Heart right ventricle (tissue), 16 donors: ENCODE data around the gene PGLYRP3. TPM values are rescaled to one million over a fixed set of nuclear protein-coding genes. Genes with fewer than 3 reads are reported as not detected.

Experiments
- ATAC-seq, 8 donors: fragments of 200-7000 bp; cut with Tn5 transposase; one replicate each; pipeline ENCODE4 v1.9.1; 2020; ENCODE audit warnings: mild to moderate bottlenecking in 8 of 8, moderate library complexity in 8 of 8, moderate number of reproducible peaks in 1 of 8
- DNase-seq, 2 donors: peaks; one replicate each; pipeline ENCODE4 v3.0.0-alpha.2; 2020
- H3K27ac ChIP-seq, 10 donors: fragments of 200-600 bp; sonication (generic) in 2 of 10; one replicate each; pipeline versions ENCODE4 v1.5.0 to v1.8.0; 2020 to 2022; ENCODE audit warnings: mild to moderate bottlenecking in 3 of 10
- H3K27me3 ChIP-seq, 7 donors: fragments of 200-600 bp; one replicate each; pipeline ENCODE4 v1.8.0; 2021 to 2022; ENCODE audit warnings: mild to moderate bottlenecking in 2 of 7
- H3K36me3 ChIP-seq, 9 donors: fragments of 200-600 bp; sonication (generic) in 1 of 9; one replicate each; pipeline versions ENCODE4 v1.5.0 to v1.8.0; 2020 to 2022; ENCODE audit warnings: mild to moderate bottlenecking in 2 of 9
- H3K4me1 ChIP-seq, 9 donors: fragments of 200-600 bp; sonication (generic) in 1 of 9; one replicate each; pipeline versions ENCODE4 v1.5.0 to v1.8.0; 2020 to 2022; ENCODE audit warnings: mild to moderate bottlenecking in 4 of 9
- H3K4me3 ChIP-seq, 10 donors: fragments of 200-600 bp; sonication (generic) in 2 of 10; one replicate each; pipeline versions ENCODE4 v1.5.0 to v1.8.0; 2020 to 2022; ENCODE audit warnings: mild to moderate bottlenecking in 7 of 10, moderate library complexity in 2 of 10
- H3K9me3 ChIP-seq, 11 donors: fragments of 200-600 bp in 10 of 11; sonication (generic) in 2 of 11; one replicate each; pipeline versions ENCODE4 v1.5.0 to v1.8.0; 2013 to 2022; ENCODE audit warnings: mild to moderate bottlenecking in 2 of 11, control low read depth in 1 of 11, moderate library complexity in 1 of 11
- WGBS, 2 donors: extraction: QIAGEN DNeasy Blood & Tissue Kit; methylation state at CpG; one replicate each; pipeline ENCODE4 v1.1.7; 2013; ENCODE audit warnings: inconsistent platforms in 1 of 2; 5-methylcytosine and 5-hydroxymethylcytosine counted together
- intact Hi-C, 10 donors: fragments of 100-400 bp; cut with DNase I; formaldehyde crosslinking; loops; one replicate each; pipeline versions ENCODE4 v1.11.1 to v1.14.2; 2022
- polyA plus RNA-seq, 2 donors: library from polyadenylated mRNA; stranded (reverse); fragments of 200-250 nt; gene quantifications; one replicate each; pipeline ENCODE4 v1.2.3, GENCODE V29; 2013
- total RNA-seq, 10 donors: library from RNA; stranded (reverse); fragmentation: NEBNext Ultra II Directional in 3 of 10; extraction: Animal tissue kit (Norgen Biotek cat#: 25700) in 3 of 10; gene quantifications; one replicate each; pipeline versions ENCODE4 v1.2.1 to v1.2.4, GENCODE V29; 2021 to 2023
- TF ChIP-seq, protein P1 (sequence below), 9 donors: fragments of 200-600 bp; sonication (generic) in 2 of 9; IDR thresholded peaks; one replicate each; pipeline versions ENCODE4 v1.5.0 to v1.8.0; 2021 to 2022; ENCODE audit warnings: antibody characterized with exemption in 9 of 9, mild to moderate bottlenecking in 5 of 9, moderate library complexity in 1 of 9
- donor health status: Arrhythmogenic right ventricular cardiomyopathy.
- donor health status: ischemic (EF 13 %, LVEDD 7.1; RV severe dilation, severe dysfunction).
- donor health status: healthy with polysubstance abuse.
- donor health status: DM: no; HTN: yes; CAD: no.
- donor health status: DM: no; HTN: no; CAD: no.
- donor health status: ischemic (EF 25% LVEDD 6.9; RV normal size, moderate dysfunction).
- donor health status: ischemic (EF 25% LVEDD 5.7; RV mildly dilated, moderate dysfunction).
- donor health status: healthy.
- donor health status: DM: yes; HTN: yes; CAD: no.
- donor health status: Ischemic cardiomyopathy.
- donor health status: ischemic (EF 35%, LVEDD 5.7; RV mildly dilated, moderate dysfunction).
- donor health status: nonischemic (EF 11% LVEDD 7.7; RV severe dilation, severe dysfunction).
- donor health status: DM: yes; HTN: yes; CAD: no.
- donor health status: PGD.
- donor health status: ischemic (EF 29% LVEDD 5.4; RV normal size, mild dysfunction).
- donor health status: nonischemic (EF 23%, LVEDD 6.1; RV moderate dilation, normal function).

PGLYRP3 gene
- total and polyA plus RNA-seq, 12 donors: not detected

DNA sequence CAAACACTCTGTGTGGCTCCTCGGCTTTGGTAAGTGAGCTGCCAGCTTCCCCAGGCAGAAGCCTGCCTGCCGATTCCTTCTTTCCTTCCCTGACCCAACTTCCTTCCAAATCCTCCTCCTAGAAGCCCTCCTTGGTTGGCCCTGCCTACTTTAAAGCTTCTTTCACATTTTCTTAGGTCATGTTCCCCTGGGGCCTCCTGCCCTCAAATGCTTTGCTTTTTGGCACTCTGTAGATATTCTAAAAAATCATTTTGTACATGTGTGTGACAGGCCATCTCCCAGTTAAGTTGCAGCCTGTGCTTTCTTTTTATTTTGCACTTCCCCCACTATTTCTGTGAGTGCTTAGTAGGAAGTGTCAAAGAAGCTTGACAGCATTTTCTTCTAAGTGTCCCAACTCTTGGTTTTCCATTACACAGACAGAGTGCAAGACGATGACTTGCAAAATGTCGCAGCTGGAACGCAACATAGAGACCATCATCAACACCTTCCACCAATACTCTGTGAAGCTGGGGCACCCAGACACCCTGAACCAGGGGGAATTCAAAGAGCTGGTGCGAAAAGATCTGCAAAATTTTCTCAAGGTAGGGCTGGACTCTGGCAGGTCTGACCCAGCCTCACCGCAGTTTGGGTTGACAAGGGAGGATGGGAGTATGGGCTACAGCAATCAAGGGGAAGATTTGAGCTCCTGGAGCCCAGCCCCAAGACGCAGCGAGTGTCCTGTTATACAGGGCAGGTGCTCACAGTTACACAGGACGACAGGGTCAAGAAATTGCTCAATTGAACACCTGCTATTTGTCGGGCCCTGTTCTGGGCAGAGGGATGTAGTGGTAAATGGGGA is 45.3 kb upstream of the PGLYRP3 start, which contains the start of gene S100A9:
TSS of gene S100A9 (plus strand) at position 2 of the 838 bp plus-strand sequence. CDS start at position 432, 430 bp downstream.
- peak within 1 kb of the TSS in 3 of 10 donors; percentile 36 to 86 (median 48) for H3K27ac ChIP-seq
- 84 to 89% methylated on average over 11 of the region's 11 CpGs for WGBS, 2 donors
- intact Hi-C loops: loop anchor here in 4 of 10 donors (5.0 to 10.0 kb wide), 3 partner anchors 49 to 387 kb away; partner anchors contain the start of gene S100A2 (in 3 of the 4)
- H3K4me1 ChIP-seq: peaks cover 0 to 42% (median 6%) of the 10 kb centered on the region in 9 donors
- DNase-seq: no peak
- peaks cover 0 to 5% (median 0%) of the 10 kb centered on the region in 9 donors for H3K36me3 ChIP-seq
- H3K4me3 ChIP-seq: peak within 1 kb of the TSS in 4 of 10 donors; percentile 3 to 50 (median 12)
- ATAC-seq: peak in 1 of 8 donors; percentile 31
- no peaks in the 10 kb centered on the region for H3K9me3 ChIP-seq
- TF ChIP-seq, protein P1, sequence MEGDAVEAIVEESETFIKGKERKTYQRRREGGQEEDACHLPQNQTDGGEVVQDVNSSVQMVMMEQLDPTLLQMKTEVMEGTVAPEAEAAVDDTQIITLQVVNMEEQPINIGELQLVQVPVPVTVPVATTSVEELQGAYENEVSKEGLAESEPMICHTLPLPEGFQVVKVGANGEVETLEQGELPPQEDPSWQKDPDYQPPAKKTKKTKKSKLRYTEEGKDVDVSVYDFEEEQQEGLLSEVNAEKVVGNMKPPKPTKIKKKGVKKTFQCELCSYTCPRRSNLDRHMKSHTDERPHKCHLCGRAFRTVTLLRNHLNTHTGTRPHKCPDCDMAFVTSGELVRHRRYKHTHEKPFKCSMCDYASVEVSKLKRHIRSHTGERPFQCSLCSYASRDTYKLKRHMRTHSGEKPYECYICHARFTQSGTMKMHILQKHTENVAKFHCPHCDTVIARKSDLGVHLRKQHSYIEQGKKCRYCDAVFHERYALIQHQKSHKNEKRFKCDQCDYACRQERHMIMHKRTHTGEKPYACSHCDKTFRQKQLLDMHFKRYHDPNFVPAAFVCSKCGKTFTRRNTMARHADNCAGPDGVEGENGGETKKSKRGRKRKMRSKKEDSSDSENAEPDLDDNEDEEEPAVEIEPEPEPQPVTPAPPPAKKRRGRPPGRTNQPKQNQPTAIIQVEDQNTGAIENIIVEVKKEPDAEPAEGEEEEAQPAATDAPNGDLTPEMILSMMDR (IDR thresholded peaks at IDR 0.05): no peak
- H3K27me3 ChIP-seq: no peaks in the 10 kb centered on the region

DNA sequence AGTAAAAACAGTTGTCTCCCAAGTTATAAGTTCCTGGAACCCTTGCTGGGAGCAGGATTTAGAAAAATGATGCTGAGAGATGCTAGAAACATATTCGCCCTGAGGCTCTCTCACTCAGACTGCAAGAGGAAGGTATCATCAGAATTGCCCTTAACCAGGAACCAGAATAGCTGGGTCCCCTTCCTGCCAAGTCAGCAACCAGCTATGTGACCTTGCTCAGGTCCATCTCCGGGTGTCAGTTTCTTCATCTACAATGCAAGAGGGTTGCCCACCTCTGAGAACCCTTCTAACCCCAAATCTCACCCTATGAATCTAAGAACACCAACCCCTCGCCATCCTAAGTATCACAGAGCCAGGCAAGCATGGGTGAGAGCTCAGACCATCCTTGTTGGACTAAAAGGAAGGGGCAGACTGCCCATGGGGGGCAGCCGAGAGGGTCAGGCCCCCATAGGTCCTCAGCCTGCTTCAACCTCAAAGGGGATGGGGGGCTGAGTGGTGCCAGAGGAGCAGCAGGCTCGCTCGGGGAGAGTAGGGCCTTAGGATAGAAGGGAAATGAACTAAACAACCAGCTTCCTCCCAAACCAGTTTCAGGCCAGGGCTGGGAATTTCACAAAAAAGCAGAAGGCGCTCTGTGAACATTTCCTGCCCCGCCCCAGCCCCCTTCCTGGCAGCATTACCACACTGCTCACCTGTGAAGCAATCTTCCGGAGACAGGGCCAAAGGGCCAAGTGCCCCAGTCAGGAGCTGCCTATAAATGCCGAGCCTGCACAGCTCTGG is 44.5 kb upstream of the PGLYRP3 start:
- intact Hi-C loops: loop anchor here in 4 of 10 donors (5.0 to 10.0 kb wide), 3 partner anchors 50 to 388 kb away; partner anchors contain the start of gene S100A2 (in 3 of the 4)
- Histone ChIP-seq H3K9me3 (no peaks in the 10 kb centered on the region), H3K4me3 (peak overlapping the region in 1 of 10 donors; percentile 50), H3K27me3 (no peaks in the 10 kb centered on the region), H3K27ac (peak overlapping the region in 3 of 10 donors; percentile 36 to 86 (median 38)), H3K36me3 (peaks cover 0 to 5% (median 0%) of the 10 kb centered on the region in 9 donors), H3K4me1 (peaks cover 0 to 36% (median 6%) of the 10 kb centered on the region in 9 donors)
- DNase-seq (peak in 1 of 2 donors; percentile 51), ATAC-seq (peak; percentile 37 to 71 (median 52))
- WGBS, 2 donors: 57 to 74% methylated on average over 10 of the region's 10 CpGs
- TF ChIP-seq, protein P1 (IDR thresholded peaks at IDR 0.05): no peak

DNA sequence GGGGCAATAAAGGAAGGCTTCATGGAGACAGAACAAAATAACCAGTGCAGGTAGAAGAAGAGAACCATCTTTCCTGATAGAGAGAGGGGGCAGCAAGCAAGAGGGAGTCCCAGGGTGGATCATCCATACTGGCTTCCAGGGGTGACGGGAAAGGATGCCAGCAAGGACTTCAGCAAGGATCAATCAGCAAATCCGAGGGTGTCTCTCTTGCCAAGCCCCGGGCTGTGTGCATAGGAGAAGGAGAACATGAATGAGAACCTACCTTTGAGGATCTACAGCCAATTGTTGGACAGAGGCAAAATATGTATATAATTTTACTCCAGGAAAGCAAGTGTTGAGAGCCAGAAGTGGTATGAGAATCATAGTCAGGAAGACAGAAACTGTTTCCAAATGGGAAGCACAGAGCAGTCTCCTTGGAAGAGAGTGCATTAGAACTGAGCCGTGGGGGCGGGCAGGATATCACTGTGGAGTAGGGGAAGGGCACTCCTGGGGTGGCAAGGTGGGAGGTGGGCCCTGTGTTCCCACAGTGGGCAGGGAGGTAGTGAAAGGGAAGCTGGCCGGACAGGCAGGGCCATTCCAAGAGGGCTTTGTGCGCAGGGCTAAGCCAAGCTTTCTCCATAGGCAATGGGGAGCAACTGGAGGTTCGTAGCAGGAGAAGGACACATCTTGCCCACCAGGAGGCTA is 43.8 kb upstream of the PGLYRP3 start:
- peaks cover 0 to 36% (median 6%) of the 10 kb centered on the region in 9 donors for H3K4me1 ChIP-seq
- peak overlapping the region in 3 of 10 donors; percentile 36 to 86 (median 38) for H3K27ac ChIP-seq
- intact Hi-C loops: loop anchor here in 4 of 10 donors (5.0 to 10.0 kb wide), 3 partner anchors 51 to 388 kb away; partner anchors contain the start of gene S100A2 (in 3 of the 4)
- peaks cover 0 to 5% (median 0%) of the 10 kb centered on the region in 9 donors for H3K36me3 ChIP-seq
- no peak for DNase-seq
- H3K9me3 ChIP-seq: no peaks in the 10 kb centered on the region
- TF ChIP-seq, protein P1 (IDR thresholded peaks at IDR 0.05): no peak
- H3K4me3 ChIP-seq: peak overlapping the region in 1 of 10 donors; percentile 50
- WGBS, 2 donors: 85 to 90% methylated on average over 8 of the region's 8 CpGs
- H3K27me3 ChIP-seq: peaks cover 0 to 7% (median 0%) of the 10 kb centered on the region in 7 donors
- no peak for ATAC-seq
